Activated T-cell treated with anti-CD3 and anti-CD28 coated beads, Interleukin-2, amount 50 U/mL, for 1 hour (primary cell): Measurements from ENCODE around the gene FANCC.

Source experiments
- DNase-seq: peaks from one replicate; pipeline ENCODE4 v3.0.0-alpha.2; 2020

FANCC gene

DNA sequence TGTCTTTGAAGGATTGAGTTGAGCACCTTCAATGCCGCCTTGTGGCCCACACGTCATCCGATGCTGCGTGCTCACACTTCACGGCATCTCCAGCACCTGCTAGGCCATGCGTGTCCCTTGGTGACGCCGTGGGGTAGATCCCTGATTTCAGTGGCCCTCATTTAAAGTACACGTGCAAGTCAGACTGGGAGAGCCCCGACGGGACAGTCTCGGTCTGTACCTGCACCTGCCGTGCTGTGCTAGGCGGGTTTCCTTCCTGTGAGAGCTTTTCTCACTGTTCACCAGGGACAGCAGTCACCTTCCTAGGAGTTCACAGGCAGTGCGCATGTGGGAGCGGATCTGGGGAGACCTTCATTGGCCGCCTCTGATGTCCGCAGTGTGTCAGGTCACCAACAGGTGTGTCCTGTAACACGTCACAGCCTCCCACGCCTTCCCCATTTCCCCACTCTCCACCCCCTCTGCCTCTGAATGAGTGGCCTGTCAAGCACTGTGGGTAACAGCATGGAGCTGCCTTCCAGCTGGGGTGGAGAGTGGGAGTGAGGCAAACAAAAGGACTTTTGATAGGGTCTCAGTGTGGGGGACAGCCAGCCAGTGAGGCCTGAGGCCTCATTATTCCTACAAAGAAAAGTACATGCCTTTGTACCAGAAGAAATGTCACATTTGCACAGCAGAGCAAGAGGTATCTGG lies 236.4 kb downstream of the FANCC start:
- DNase-seq, result no peak

DNA sequence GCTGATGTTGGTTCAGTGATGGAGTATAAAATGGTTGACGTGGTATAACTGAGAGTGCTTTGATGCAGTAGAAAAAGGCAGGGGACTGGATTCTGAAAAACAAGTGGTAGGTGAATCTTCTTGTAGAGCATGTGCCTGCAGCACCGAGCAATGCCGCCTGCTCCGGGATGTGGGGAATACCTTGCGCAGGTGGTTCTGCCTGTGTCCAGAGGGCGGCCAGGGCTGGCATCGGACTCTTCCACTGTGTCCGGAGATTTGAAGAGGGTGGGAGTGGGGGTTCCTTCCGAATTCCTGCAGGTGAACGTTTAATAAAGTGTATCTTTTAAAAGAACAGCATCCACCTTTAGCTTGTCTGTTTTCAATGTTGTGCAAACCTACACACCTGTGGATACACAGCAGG lies 238.0 kb downstream of the FANCC start:
- DNase-seq, result no peak

DNA sequence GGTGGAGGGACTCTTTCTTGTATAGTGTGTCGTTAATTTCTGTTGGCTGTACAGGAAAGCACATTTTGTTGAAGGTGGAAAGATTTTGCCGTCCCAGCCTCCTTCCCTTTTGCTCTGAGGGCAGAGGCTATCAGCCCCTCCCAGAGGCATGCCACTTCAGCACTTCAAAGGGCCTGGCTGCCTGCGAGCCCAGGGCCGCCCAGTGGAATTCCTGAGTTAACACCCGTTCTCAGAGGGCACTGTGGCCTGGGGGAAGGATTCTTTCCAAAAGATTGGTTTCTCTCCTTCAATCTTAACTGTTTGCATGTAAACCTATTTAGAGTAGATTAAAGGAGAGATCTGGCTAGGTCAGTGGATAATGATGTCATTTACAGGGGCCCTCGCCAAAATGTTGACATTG lies 238.6 kb downstream of the FANCC start:
- DNase-seq, result no peak

DNA sequence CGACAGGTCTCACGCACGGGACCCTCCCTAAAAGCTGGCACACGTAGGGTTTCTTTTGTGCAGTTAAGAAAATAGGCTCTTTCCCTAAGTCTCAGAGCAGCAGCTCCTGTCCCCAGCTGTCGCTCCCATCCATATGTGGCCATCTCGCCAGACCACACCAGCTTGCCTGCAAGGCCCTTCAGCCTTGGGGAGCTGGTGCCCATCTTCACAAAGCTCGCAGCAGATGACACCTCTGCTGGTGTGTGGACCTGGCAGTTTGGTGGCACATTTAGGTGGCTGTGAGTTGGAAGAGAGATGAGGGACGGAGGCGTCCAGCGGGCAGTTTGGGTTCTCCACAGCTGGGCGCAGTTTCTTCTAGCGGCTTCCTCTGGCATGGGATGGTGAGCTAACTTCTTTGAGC lies 239.0 kb downstream of the FANCC start:
- no peak for DNase-seq

DNA sequence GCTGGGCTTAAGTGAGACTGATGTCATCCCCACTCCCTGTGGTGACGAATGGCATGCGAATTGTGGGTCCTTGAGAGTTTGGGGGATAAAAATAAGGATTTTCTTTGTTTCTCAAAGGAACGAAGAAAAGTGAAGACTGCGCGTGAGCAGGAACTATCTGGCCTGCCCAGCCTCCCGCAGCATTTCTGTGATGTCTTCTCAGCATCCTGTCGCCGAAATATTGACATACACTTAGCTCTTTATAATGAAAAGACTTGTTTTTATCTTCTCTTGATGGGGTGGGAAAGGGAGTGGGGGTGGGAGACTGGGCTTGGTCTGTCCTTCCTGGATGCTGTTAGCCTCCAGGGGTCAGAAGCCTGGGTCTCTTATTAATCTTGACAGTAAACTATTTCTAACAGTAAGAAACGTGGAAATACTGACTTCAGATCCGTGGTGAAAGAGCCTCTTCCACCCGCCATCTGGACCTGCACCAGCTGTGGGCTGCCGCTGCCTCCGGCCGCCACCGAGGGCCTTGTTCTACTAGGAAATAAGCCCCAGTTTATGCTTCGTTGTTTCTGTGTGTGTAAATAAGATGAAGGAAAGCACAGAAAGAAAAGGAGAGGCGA lies 239.6 kb downstream of the FANCC start:
- DNase-seq, result no peak

DNA sequence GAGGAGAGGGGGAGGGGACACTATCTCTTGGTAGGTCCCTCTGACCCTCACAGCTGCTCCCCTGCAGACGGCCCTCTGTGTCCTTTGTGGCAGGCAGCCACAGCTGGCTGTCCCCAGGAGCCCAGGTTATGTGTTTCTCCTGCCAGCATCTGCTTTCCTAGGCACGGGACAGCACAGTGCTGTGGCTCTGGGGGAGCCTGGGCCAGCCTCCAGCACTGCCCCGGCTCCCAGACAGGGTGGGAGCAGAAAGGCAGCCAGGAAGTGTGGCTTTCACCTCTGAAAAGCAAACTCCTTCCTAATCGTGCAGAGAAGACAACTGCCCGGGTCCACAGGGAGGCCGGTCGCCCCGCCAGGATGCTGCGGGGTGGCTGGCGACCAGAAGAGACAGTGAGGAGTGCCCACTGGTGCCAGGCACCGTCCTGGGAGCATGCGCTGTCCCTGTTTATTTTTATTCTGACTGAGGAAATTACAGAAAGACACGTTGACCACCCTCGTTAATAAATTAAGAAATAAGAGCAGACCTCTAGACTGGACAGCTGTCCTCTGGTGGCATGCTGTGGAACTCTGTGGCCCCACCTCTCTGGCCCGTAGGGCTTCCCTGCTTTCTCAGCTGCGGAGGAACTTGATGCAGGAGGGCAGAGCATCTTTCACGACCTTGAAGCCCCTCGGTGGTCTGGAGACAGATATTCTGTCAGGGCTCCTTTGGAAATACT lies 240.3 kb downstream of the FANCC start:
- no peak for DNase-seq

DNA sequence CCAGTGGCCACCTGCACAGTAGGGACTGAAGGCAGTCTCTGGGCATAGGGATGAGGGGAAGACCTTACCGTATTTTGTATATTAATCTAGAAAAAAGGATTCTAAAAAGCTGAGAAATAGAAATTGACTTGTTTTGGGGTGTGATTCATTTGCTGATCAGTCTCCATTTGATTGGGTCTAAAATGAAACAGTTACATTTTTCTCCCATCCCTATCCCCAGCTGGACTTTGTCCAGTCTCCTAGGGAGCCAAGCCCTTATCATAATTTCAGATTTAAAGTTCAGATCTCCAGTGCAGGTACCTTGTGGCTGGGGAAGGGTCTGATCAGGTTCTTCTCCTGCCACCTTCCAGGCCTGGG lies 240.8 kb downstream of the FANCC start:
- no peak for DNase-seq

DNA sequence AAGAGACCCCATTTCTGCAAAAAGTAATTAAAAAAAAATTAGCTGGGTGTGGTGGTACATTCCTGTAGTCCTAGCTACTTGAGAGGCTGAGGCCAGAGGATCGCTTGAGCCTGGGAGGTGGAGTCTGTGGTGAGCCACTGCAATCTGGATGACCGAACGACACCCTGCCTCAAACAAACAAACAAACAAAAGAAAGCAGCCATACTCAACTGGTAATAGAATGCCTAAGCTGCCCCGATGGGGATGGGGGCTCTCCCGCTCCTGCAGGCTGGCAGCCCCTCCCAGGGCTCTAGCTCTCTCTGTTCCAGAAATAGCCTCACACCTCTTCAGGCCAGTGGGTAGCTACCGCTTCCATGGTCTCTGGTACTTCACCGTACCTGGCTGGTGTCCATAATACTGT lies 241.8 kb downstream of the FANCC start:
- DNase-seq, result no peak

DNA sequence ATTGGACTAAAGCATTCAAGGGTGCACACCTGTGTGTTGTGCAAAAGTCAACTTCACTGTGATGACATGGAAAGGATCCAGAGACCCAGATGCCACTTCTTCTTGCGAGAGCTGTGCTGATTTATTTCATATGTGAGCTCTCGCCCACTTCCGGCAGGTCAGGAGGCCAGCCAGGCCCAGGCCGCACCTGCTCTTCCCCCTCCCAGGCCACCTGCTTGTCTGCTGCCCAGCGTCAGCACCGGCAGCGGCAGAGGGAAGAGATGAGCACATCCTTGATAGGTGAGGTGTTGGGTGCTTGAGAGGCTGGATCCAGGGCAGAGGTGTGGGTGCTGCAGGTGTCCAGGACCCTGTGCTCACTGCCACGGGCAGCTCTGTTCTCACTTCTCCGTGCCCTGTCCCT lies 242.9 kb downstream of the FANCC start:
- no peak for DNase-seq

DNA sequence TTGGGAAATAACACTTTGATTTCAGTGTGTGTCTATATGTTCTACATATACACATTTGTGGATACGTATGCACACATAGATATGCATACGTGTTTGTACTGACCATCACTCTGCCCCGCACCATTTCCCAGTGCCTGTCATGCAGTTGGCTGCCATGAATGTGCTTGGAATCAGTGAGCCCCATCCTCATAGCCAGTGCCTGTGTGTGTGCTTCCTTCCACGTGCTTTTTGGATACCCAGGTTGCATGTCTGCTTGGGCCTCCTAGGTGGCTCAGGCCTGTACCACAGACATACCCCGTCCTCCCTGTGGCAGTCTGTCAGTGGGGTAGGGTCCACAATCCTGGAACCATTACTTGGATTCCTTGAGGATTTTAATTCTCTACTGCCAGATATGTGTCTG lies 243.6 kb downstream of the FANCC start:
- no peak for DNase-seq

DNA sequence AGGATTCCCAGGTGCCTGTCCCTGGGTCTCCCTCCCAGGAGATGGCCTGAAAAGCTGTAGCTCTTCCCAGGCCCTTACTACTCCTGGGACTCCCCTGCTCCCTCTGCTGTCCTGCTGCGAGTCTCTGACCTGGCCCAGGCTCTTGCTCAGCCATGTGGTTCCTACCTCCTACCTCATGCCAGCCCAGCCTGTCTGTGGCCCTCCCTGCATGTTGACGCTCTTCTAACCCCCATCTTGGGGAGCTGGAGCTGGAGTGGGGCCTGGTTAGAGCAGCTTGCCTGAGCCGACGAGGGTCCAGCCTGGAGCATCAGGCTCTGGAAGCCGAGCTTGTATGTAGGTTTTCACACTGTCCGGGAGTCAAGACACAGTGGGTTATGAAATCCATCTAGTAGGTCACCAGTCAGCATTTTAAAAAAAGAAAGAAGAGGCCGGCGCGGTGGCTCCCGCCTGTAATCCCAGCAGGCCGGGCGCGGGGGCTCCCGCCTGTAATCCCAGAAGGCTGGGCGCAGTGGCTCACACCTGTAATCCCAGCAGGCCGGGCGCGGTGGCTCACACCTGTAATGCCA lies 244.4 kb downstream of the FANCC start:
- no peak for DNase-seq

DNA sequence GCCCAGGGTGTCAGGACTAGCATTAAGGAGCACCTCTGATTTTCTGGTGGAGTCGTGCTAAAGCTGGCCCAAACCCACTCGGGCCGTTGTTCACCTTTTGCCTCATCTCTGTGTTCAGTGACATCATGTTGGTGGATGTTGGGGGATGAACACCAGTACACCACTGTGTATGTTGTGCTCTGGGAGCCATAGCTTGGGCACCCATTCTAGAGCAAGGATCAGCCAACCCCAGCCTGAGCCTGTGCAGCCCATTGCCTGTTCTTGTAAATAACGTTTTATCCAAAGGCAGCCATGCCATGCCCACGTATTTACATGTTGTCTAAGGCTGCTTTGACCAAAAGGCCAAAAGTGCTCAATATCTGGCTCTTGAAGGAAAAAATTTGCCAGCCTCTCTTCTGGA lies 245.6 kb downstream of the FANCC start:
- DNase-seq, result no peak

DNA sequence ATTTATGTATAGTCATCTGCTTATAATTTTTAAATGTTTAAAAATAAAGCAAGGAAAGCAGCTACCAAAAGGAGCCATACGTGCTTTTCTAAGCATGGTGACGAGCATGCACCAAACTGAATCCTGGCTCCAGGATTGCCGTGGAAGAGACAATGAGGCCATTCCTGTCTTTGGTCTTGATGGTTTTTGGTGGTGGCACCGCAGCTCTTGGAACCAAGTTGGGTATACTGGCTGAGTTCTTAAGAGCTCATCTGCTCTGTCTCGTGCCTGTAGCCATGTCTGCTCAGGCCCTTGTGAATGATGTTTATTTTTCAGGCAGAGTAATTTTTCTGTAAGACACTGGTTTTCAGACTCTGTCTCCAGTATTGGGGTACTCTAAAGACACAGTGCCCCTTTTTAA lies 246.1 kb downstream of the FANCC start:
- no peak for DNase-seq

DNA sequence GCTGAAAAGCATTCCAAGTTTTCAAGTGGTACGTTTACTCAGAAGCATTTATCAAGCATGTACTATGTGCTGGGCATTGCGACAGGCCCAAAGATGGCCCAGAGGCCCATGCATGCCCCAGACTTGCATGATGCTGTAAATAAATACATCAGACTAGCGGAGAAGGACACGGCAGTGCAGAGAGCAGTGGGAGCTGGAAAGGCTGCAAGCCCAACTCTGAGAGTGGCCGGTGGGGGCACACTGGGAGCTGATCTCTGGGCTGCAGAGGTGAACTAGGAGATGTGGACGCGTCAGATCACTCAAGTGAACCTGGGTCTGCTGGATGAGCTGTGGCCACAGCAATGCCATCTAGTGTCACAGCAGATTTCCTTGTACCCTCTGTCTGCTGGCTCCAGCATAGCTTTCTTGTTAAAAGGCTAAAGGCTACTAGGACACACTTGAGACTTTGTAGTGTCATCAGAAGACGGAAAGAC lies 246.9 kb downstream of the FANCC start:
- no peak for DNase-seq

DNA sequence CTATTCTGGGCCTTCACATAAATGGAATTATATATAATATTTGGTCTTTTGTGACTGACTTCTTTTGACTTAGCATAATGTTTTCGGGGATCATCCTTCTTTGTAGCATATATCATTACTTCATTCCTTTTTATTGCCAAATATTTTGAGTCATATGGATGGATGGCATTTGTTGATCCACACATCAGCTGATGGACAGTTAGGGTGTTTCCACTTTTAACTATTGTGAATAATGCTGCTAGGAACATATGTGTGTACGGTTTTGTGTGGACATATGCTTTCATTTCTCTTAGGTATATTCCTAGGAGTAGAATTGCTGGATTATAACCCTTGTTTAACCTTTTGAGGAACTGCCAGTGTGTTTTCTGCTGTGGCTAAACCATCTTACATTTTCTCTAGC lies 249.6 kb downstream of the FANCC start:
- no peak for DNase-seq

DNA sequence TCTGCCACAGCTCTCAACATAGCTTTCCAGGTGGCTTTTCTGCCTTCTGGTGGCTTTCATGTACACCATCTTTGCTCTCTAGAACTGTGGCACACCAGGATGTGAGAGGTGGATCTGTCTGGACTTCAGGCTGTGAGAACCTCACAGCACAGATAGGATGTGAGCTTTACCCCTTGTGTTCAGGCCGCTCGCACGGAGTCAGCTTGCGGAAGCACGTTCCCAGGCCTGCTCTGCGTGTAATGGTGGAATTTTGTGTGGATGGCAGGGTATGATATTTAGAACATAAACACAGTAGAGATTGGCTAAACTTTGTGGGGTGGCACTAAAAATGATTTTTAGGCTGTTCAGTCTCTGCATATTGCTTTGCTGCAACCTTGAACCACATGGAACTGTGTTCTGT lies 250.5 kb downstream of the FANCC start:
- no peak for DNase-seq

DNA sequence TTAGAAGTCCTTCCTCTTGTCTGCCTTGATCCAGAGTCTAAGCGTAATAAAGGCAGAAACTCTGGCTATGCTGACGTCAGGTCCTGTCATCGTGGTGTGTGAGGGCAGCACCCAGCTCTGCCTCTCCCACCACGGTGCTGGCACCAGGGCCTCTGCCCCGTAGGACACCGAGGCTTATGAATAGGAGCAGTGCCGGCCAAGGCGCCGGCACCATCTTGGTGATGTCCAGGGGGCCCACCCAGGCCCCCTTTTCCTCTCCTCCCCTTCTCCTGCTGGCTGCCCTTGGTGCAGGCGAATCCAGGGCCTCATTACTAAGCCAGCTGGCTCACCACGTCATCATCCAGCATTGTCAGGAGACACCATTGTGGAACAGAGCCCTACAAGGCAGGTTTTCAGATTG lies 252.3 kb downstream of the FANCC start:
- no peak for DNase-seq

DNA sequence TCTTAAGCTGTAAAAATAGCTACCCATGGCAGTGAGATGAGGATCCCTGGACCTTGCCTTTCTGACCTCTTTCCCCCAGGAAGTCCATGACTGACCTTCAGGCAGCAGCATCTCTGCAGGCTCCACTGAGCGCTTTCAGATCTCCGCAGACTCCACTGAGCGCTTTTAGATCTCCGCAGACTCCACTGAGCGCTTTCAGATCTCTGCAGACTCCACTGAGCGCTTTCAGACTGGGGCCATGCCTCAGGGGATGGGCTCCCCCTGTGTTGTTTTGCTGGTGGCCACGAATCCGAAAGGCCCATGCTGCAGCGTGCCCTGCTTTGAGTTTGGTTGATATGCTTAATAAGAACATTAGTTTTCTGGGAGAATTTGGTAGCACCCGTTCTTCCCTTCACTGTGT lies 254.2 kb downstream of the FANCC start:
- no peak for DNase-seq

DNA sequence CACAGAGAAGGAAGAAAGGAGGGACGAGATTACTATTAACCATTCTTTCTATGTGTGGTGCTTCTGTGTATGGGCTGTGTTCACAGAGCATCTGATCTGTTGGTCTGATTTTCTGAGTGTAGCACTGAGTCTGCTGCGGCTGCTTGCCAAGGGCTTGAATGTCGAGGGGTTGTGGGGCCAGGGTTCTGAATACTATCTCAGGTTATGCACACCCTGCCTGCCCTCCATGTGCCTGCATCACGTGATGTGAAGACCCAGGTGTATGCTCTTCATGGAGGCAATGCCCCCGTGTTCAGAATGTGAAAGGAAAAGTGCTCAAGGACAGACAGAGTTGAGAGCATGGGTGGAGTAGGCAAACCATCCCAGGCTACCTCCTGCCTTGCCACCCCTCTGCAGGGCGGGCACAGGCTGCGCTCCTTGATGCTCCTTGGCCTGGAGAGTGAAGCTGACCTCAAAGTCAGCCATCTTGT lies 254.9 kb downstream of the FANCC start:
- DNase-seq, result no peak

DNA sequence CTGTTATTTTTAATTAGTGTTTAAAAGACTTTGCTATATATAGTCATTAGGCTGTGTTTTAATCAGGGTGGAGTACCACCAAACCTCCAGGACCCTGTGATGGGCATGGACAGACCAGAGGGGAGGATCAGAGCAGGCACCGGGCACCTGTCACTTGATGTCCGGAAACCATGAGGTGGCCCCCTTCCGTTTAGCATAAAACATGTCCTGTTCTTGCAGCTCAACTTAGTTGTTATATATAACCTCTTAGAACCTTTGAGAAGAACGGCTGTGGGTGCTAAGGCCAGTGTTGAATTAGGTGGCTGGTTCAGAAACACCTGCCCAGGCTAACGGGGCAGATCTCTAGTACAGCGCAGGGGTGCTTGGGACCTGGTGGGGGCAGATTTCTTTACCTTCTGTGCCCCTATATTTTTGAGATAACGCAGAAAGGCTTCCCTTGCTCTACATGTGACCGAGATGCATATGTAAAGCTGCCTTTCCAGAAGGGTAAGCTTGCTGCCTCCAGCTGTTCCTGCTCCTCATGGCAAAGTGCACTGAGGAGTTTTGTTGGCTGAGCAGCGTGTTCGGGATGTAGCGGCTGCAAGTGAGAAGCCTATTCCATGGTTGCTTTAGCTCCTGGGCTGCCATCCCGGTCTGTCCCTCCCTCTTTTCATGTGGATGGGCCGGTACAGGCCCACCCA lies 255.5 kb downstream of the FANCC start:
- DNase-seq, result no peak

DNA sequence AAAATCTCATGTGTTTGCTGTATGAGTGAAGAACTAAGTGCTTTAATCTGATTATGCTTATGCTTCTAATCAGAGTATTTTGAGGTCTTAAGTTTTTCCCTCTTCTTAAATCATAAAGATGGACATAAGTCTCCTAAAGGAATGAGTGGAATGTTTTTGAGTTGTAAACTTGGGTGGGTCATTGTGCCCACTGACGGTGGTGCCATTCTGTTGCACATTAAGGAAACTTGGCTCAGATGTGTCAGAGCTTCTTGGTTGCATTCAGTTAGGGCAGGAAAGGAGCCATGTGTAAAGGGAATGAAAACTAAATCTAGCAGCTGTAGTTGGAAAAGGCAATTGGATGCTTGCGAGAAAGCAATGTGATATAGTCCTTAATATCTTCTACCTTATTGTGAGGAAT lies 256.6 kb downstream of the FANCC start:
- DNase-seq, result no peak

DNA sequence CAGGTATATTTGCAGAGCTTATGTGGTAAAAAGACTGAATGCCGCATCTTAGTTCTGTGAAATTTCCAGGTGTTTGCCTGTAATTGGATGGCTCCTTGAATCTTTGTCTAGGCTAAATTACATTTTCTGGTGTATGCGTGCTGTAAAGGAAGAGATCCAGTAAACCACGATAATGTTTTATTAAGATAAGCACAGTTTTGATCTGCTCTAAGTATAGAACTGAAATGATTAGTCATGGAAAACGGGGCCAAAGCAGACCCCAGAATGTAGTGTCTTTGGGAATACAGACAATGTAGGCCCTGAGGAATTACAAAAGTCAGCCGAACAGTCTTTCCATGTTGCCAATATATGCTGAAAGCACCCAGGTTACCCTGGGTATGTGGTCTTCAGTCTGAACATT lies 257.3 kb downstream of the FANCC start:
- DNase-seq, result no peak

DNA sequence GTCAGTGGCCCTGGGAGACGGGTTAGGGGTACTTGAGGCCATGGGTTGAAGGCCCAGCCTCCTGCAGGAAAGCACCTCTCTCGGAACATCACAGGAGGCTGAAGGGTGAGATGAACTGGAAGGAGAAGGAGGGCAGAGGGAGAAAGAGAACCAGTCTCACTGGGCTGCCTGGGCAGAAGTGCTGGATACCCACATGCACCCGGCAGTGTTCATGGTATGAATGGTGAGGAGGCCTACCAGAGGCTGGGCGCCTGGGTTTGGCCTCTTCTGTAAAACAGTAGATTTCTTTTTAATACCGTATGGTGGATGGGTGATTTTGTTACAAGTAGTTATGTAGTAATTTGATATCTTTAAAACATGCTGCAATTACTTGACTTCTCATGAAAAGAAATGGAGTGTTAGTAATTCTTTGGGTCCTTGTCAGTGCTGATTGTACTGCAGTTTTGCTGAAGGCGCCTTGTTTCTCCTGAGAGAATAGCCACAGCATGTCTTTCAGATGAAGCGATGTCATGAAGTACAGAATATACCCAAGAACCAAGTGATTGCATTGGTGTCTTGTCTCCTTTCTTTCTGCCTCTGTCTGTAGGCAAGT lies 258.6 kb downstream of the FANCC start:
- no peak for DNase-seq
